Measurements from ENCODE around the gene AEBP1. TPM values are rescaled to one million over a fixed set of nuclear protein-coding genes. Genes with fewer than 3 reads are reported as not detected.
A peak's percentile ranks its signal among the peaks of the same experiment; 100 is the strongest.
"Not testable (repeated sequence)": the region's sequence is repeated elsewhere in the genome, so short reads cannot be mapped to it uniquely, and the experiment has no call there.

The AEBP1 gene
- total RNA-seq, 1 donor from 2014 or later, result 4.1 TPM

DNA sequence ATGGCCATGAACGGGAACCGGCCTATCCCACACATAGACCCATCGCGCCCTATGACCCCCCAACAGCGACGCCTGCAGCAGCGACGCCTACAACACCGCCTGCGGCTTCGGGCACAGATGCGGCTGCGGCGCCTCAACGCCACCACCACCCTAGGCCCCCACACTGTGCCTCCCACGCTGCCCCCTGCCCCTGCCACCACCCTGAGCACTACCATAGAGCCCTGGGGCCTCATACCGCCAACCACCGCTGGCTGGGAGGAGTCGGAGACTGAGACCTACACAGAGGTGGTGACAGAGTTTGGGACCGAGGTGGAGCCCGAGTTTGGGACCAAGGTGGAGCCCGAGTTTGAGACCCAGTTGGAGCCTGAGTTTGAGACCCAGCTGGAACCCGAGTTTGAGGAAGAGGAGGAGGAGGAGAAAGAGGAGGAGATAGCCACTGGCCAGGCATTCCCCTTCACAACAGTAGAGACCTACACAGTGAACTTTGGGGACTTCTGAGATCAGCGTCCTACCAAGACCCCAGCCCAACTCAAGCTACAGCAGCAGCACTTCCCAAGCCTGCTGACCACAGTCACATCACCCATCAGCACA is 9.7 kb downstream of the AEBP1 start:
- DNase-seq (ENCODE audit: low spot score in 2 of 2) (no peak), FAIRE-seq (no peak)

GRCh38 chr7:44114586-44115310 is 10.6 kb downstream of the AEBP1 start:
- FAIRE-seq (no peak), DNase-seq (ENCODE audit: low spot score in 2 of 2) (peak; percentile 84 to 88)

DNA sequence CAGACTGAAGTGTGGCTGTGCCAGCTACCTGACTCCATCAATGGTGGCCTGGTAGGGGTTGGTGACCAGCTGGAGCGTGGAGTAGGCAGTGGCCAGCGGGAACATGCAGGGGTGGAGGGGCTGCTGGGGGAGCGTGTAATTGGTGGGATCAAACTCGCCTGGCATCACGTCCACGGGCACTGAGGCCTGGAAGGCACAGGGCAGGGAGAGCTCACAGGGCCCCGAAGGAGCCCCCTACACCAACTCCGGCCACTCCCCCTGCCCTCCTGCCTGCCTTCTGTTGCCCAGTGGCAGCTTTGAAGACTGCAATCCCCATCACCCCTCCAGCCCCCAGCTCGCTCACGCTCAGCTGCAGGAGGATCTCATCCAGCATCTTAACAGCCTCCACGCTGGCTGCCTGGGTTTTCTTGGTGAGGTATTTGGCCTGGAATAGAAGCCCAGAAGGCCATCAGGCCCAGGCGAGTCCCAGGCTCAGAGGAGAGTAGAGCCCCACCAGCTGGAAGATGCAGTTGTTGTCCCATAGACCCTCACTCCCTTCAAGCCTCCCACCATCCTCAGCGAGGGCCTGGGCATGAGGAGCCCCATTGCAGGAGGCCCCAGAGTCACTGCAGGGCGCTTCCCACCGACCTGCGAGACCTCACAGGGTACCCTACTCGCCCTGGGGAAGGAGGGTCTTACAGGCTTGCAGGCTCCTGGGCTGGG is 12.1 kb downstream of the AEBP1 start:
- DNase-seq (ENCODE audit: low spot score in 2 of 2) (no peak), FAIRE-seq (no peak)

- no peak for FAIRE-seq
- no peak for DNase-seq (ENCODE audit: low spot score in 2 of 2)
Measured at GRCh38 chr7:44116789-44117666, 12.9 kb downstream of the AEBP1 start.

GRCh38 chr7:44117801-44118429 is 13.8 kb downstream of the AEBP1 start:
- FAIRE-seq (no peak), DNase-seq (ENCODE audit: low spot score in 2 of 2) (no peak)

GRCh38 chr7:44119829-44120380 is 15.8 kb downstream of the AEBP1 start:
- no peak for DNase-seq (ENCODE audit: low spot score in 2 of 2)

GRCh38 chr7:44120395-44120794 is 16.2 kb downstream of the AEBP1 start:
- no peak for FAIRE-seq
- no peak for DNase-seq (ENCODE audit: low spot score in 2 of 2)

More at GRCh38 chr7:44119829-44120380, 15.8 kb downstream of the AEBP1 start:
- no peak for FAIRE-seq

GRCh38 chr7:44121761-44122420 is 17.7 kb downstream of the AEBP1 start:
- DNase-seq (ENCODE audit: low spot score in 2 of 2) (no peak), FAIRE-seq (no peak)

DNA sequence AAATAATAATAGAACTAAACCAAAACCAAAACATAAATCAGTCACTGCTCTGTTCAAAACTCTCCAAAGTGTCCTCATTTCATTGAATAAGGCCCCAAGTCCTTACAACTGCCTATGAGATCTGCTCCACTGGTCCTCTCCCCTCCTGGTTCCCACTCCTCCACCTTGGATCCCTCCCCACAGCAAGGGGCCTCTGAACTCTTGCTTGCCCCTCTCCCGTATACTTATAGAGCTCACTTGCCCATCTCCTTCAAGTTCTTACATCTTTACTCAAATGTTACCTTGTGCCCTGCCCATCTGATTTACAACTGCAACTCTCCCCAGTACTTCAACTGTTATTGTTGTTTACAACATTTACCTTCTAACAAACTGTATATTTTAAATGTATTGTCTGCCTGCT is 18.4 kb downstream of the AEBP1 start:
- no peak for FAIRE-seq
- DNase-seq (ENCODE audit: low spot score in 2 of 2), result no peak

GRCh38 chr7:44123190-44124003 is 19.3 kb downstream of the AEBP1 start, which contains the start of gene POLD2:
TSS of gene POLD2 (minus strand) at chr7:44123548. CDS start at chr7:44122053, 1,495 bp downstream.
- FAIRE-seq (no peak), DNase-seq (ENCODE audit: low spot score in 2 of 2) (peak; percentile 100)

DNA sequence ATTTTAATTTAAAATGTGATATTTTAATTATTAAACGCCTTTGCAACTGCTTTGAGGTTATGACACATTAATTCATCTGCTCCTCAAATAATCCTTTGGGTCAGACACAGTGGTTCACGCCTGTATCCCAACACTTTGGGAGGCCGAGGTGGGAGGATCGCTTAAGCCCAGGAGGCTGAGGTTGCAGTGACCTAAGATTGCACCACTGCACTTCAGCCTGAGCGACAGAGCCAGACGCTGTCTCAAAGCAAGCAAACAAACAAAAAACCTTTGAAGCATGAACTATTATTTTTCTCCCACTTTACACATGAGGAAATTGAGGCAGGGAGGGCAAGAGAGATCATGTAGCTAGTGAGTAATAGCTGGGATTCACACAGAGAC is 20.7 kb downstream of the AEBP1 start:
- FAIRE-seq (no peak), DNase-seq (ENCODE audit: low spot score in 2 of 2) (no peak)

DNA sequence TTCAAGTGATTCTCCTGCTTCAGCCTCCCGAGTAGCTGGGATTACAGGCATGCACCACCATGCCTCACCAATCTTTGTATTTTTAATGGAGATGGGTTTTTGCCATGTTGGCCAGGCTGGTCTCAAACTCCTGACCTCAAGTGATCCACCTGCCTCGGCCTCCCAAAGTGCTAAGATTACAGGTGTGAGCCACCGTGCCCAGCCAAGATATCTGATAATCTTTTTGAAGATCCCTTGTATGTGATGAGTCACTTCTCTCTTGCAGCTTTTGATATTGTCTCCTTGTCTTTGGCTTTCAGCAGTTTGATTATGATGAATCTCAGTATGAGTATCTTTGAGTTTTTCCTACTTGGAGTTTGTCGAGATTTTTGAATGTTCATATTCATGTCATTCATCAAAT is 22.4 kb downstream of the AEBP1 start:
- not testable (repeated sequence) for DNase-seq (ENCODE audit: low spot score in 2 of 2); FAIRE-seq

DNA sequence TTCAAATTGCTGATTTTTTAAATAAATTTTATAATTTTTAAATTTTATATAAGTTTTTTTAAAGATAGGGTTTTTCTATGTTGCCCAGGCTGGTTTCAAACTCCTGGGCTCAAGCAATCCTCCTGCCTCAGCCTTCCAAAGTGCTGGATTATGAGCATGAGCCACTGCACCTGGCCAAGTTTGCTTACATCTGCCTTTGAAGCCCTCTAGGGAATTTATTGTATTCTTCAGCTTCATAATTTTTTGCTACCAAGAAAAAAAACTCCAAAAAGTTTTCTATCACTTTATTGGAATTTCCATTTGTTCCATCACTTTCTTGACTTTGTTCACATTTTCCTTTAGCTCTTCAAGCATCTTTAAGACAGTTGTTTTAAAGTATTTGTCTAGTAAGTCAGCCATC is 23.0 kb downstream of the AEBP1 start:
- FAIRE-seq (no peak), DNase-seq (ENCODE audit: low spot score in 2 of 2) (no peak)

DNA sequence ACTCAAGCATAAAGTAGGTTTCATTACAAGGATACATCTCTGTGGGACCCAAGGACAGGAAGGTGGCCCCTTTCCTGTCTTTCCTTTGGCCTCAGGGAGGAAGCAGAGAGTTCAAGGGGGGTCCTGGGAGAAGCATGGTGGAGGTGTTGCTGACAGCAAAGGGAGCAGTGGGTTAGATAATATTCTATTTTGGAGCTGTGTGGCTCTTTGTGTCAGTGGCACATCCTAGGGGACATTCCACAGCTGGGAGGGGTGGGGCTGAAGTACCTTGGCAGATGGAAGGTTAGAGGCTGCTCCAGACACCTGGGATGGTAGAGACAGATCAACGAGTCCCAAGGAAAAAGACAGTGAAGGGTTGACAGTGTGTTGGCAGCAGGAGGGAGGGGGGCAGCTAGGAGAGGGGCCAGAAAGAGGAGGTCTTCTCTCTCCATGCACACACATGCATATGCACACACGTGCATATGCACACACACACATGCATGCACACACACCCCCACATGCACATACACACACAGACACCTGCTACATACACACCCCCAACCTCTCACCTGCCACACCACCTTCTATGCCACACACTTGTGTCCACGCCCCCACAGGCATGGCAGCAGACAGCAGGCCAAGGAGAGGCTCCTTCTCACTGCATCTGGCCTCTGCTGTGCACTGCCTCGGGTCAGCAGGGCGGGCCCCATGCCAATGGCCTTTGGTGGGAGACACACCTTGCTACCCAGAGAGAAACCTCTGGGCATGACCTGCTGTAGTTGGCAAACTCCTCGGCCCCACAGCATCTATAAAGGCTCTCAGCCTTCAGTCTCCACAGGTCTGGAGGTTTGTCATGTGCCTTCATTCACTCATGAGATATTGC is 24.8 kb downstream of the AEBP1 start:
- FAIRE-seq, result no peak

GRCh38 chr7:44131173-44132029 is 27.3 kb downstream of the AEBP1 start:
- DNase-seq (ENCODE audit: low spot score in 2 of 2), result no peak

More for the DNA sequence above, 24.8 kb downstream of the AEBP1 start:
- DNase-seq (ENCODE audit: low spot score in 2 of 2), result no peak

GRCh38 chr7:44132039-44132438 is 27.9 kb downstream of the AEBP1 start:
- FAIRE-seq (no peak), DNase-seq (ENCODE audit: low spot score in 2 of 2) (no peak)

More at GRCh38 chr7:44131173-44132029, 27.3 kb downstream of the AEBP1 start:
- FAIRE-seq, result no peak

Measured in frontal cortex (tissue), 4 donors.